Epithelial cell of esophagus (primary cell): ENCODE measurements around the gene TOM1.

ENCODE experiments used
- DNase-seq: peaks from one replicate; pipeline ENCODE4 v3.0.0; 2010; ENCODE audit warnings: low read depth
- H3K4me3 ChIP-seq: 2 replicates; pipeline ENCODE4 v1.5.1; 2011; ENCODE audit warnings: mild to moderate bottlenecking, low read length, control low read depth
- TF ChIP-seq, protein P1 (sequence below): IDR thresholded peaks from 2 replicates; pipeline ENCODE4 v1.5.1; 2011; ENCODE audit warnings: low read depth, mild to moderate bottlenecking, low read length, control low read depth, inconsistent platforms; ENCODE audit not compliant: insufficient read depth; ENCODE audit errors: missing control alignments

TOM1 gene

GRCh38 chr22:35317680-35318290 lies 18.1 kb downstream of the TOM1 start:
- DNase-seq = no peak
- H3K4me3 ChIP-seq = no peak overlapping the region
- TF ChIP-seq, protein P1, sequence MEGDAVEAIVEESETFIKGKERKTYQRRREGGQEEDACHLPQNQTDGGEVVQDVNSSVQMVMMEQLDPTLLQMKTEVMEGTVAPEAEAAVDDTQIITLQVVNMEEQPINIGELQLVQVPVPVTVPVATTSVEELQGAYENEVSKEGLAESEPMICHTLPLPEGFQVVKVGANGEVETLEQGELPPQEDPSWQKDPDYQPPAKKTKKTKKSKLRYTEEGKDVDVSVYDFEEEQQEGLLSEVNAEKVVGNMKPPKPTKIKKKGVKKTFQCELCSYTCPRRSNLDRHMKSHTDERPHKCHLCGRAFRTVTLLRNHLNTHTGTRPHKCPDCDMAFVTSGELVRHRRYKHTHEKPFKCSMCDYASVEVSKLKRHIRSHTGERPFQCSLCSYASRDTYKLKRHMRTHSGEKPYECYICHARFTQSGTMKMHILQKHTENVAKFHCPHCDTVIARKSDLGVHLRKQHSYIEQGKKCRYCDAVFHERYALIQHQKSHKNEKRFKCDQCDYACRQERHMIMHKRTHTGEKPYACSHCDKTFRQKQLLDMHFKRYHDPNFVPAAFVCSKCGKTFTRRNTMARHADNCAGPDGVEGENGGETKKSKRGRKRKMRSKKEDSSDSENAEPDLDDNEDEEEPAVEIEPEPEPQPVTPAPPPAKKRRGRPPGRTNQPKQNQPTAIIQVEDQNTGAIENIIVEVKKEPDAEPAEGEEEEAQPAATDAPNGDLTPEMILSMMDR = no peak

DNA sequence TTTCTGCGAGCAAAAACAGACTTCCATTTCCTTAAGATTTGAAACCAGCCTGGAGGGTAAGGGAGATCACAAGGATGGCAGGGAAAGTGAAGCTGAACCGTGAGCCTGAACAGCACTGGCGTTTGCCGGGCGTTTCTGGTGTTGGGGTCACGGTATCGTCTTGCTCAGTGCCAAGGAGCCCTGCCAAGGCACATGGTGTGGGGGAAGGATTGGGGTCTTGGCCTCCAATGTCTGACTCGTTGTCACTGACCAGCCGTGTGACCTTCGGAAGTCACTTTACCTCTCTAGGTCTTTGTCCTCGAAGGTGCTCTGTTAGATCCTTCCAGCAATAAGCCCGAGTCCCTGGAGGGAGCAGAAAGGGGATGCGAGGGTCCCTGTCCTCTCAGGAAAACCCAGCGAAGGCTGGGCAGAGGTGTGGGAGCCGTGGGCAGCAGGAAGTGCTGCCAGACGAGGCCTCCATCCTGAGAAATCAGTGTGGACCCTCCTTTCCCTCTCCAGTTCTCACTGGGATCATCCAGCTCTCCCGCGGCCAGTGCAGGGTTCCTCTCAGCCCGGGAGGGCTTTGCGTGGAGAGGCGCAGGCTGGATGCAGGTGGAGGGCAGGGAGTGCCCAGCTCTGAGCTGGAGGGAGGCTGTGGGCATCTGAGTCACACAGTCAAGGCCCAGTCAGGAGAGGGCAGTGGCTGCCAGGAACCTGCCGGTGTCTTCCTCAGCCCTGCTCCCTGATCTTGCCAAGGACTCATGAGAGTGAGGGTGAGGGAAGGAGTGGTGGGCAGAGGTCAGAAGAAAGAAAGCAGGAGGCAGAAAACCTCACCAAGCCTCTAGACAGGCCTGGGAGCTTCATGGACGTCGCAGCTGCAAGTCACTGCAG lies 18.9 kb downstream of the TOM1 start:
- TF ChIP-seq, protein P1 = no peak

GRCh38 chr22:35319244-35319985 lies 19.7 kb downstream of the TOM1 start:
- H3K4me3 ChIP-seq = no peak overlapping the region
- DNase-seq = no peak
- TF ChIP-seq, protein P1 = no peak

More for the DNA sequence above, 18.9 kb downstream of the TOM1 start:
- DNase-seq = no peak
- H3K4me3 ChIP-seq = no peak overlapping the region

DNA sequence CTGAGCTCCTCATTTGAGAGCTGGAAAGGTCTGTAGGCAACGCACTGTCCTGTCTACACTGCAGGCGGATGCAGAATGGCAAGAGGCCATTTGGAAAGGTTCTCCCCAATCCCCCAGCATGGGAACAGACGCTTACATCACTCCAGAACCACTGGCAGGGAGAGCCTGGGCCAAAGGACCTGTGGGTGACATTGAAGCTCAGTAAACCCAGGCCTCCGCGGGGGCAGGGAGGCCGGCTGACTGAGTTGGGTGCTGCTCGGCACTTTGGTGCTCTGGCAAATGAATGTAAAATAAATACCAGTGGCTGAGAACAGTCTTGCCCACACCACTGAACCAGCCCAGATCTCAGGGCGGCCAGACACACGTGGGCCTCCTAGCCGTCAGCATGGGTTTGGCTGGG lies 22.4 kb downstream of the TOM1 start:
- H3K4me3 ChIP-seq = no peak overlapping the region
- TF ChIP-seq, protein P1 = no peak
- no peak for DNase-seq

- H3K4me3 ChIP-seq = no peak overlapping the region
- DNase-seq = no peak
- TF ChIP-seq, protein P1 = no peak
These were observed 23.2 kb downstream of the TOM1 start for GRCh38 chr22:35322893-35323292.

GRCh38 chr22:35323305-35323704 lies 23.6 kb downstream of the TOM1 start:
- DNase-seq = no peak
- TF ChIP-seq, protein P1 = no peak
- H3K4me3 ChIP-seq = no peak overlapping the region
